Effector memory CD8-positive, alpha-beta T cell (primary cell): ENCODE measurements around the gene EPG5.

Source experiments
- ATAC-seq: fragments of 150-1000 bp; cut with Tn5 transposase; replicated peaks from 2 replicates; pipeline ENCODE4 v1.10.0; 2021; ENCODE audit warnings: mild to moderate bottlenecking, moderate library complexity
- DNase-seq, 3 experiments: peaks; one replicate each; pipeline ENCODE4 v3.0.0; 2021
- H3K27ac Mint-ChIP-seq, 2 donors: one replicate each; pipeline ENCODE4 v1.8.0; 2022; ENCODE audit warnings: mild to moderate bottlenecking in 2 of 2, mixed read lengths in 2 of 2, moderate library complexity in 2 of 2
- H3K27me3 Mint-ChIP-seq, 2 donors: one replicate each; pipeline ENCODE4 v1.8.0; 2022; ENCODE audit warnings: mixed read lengths in 2 of 2
- H3K36me3 Mint-ChIP-seq: one replicate; pipeline ENCODE4 v1.8.0; 2022; ENCODE audit warnings: mild to moderate bottlenecking, moderate library complexity, mixed read lengths; ENCODE audit not compliant: insufficient read depth
- H3K4me1 Mint-ChIP-seq, 2 donors: one replicate each; pipeline ENCODE4 v1.8.0; 2022; ENCODE audit warnings: low read depth in 2 of 2, mixed read lengths in 2 of 2
- H3K4me3 Mint-ChIP-seq, 2 donors: one replicate each; pipeline ENCODE4 v1.8.0; 2022; ENCODE audit warnings: mild to moderate bottlenecking in 2 of 2, mixed read lengths in 2 of 2, moderate library complexity in 2 of 2
- H3K9me3 Mint-ChIP-seq, 2 donors: one replicate each; pipeline ENCODE4 v1.8.0; 2022; ENCODE audit warnings: mixed read lengths in 2 of 2
- total RNA-seq, 9 experiments: gene quantifications; one replicate each; lab custom pipeline; 2026; lab: John Stamatoyannopoulos, UW

Gene EPG5
- 54.2 to 206 (median 96.9) reads per million in 9 experiments for total RNA-seq

GRCh38 chr18:45967007-45967706 is at the start of gene EPG5:
EPG5 (minus strand) TSS chr18:45967329; CDS start chr18:45967239, 90 bp downstream.
- peak; percentile 79 to 81 (median 80) for DNase-seq

GRCh38 chr18:46013484-46014189 is 46.5 kb upstream of the EPG5 start:
- H3K9me3 Mint-ChIP-seq, result no peaks in the 10 kb centered on the region
- peak overlapping the region in 1 of 2 donors; percentile 48 for H3K27ac Mint-ChIP-seq
- no peak for ATAC-seq

More at GRCh38 chr18:45967007-45967706, at the start of gene EPG5:
- peaks cover 28 to 42% of the 10 kb centered on the region in 2 donors for H3K4me1 Mint-ChIP-seq
- peak within 1 kb of the TSS; percentile 89 to 96 for H3K27ac Mint-ChIP-seq
- ATAC-seq, result peak; percentile 69
- H3K9me3 Mint-ChIP-seq, result no peaks in the 10 kb centered on the region
- H3K36me3 Mint-ChIP-seq, result peaks cover 32% of the 10 kb centered on the region
- H3K4me3 Mint-ChIP-seq, result peak within 1 kb of the TSS; percentile 88 to 98
- H3K27me3 Mint-ChIP-seq, result no peaks in the 10 kb centered on the region

GRCh38 chr18:46010676-46011075 is 43.5 kb upstream of the EPG5 start:
- peaks cover 2 to 12% of the 10 kb centered on the region in 2 donors for H3K4me1 Mint-ChIP-seq
- H3K4me3 Mint-ChIP-seq, result no peak overlapping the region
- no peak for DNase-seq
- no peak for ATAC-seq
- no peak overlapping the region for H3K27ac Mint-ChIP-seq
- no peaks in the 10 kb centered on the region for H3K9me3 Mint-ChIP-seq
- peaks cover 4% of the 10 kb centered on the region for H3K36me3 Mint-ChIP-seq
- no peaks in the 10 kb centered on the region for H3K27me3 Mint-ChIP-seq

More at GRCh38 chr18:46013484-46014189, 46.5 kb upstream of the EPG5 start:
- DNase-seq, result no peak
- Mint-ChIP-seq H3K4me1 (peaks cover 2 to 12% of the 10 kb centered on the region in 2 donors), H3K27me3 (no peaks in the 10 kb centered on the region), H3K4me3 (no peak overlapping the region), H3K36me3 (peaks cover 4% of the 10 kb centered on the region)

GRCh38 chr18:46010050-46010449 is 42.9 kb upstream of the EPG5 start:
- H3K36me3 Mint-ChIP-seq, result peaks cover 4% of the 10 kb centered on the region
- ATAC-seq (no peak), DNase-seq (no peak)
- no peaks in the 10 kb centered on the region for H3K9me3 Mint-ChIP-seq
- H3K4me1 Mint-ChIP-seq, result peaks cover 2 to 12% of the 10 kb centered on the region in 2 donors
- H3K4me3 Mint-ChIP-seq, result no peak overlapping the region
- H3K27ac Mint-ChIP-seq, result no peak overlapping the region
- no peaks in the 10 kb centered on the region for H3K27me3 Mint-ChIP-seq

- no peak for DNase-seq
- H3K9me3 Mint-ChIP-seq, result no peaks in the 10 kb centered on the region
- ATAC-seq, result peak; percentile 19
- H3K4me3 Mint-ChIP-seq, result no peak overlapping the region
- H3K27ac Mint-ChIP-seq, result no peak overlapping the region
- no peaks in the 10 kb centered on the region for H3K27me3 Mint-ChIP-seq
- H3K4me1 Mint-ChIP-seq, result peaks cover 0 to 12% of the 10 kb centered on the region in 2 donors
- peaks cover 4% of the 10 kb centered on the region for H3K36me3 Mint-ChIP-seq
Observed at GRCh38 chr18:46009125-46009840, 42.2 kb upstream of the EPG5 start.

GRCh38 chr18:46008531-46008930 is 41.4 kb upstream of the EPG5 start:
- Mint-ChIP-seq H3K4me3 (no peak overlapping the region), H3K27ac (no peak overlapping the region), H3K27me3 (no peaks in the 10 kb centered on the region), H3K36me3 (peaks cover 4% of the 10 kb centered on the region), H3K9me3 (no peaks in the 10 kb centered on the region), H3K4me1 (peaks cover 0 to 5% of the 10 kb centered on the region in 2 donors)
- no peak for DNase-seq
- ATAC-seq, result no peak

GRCh38 chr18:46007165-46007564 is 40.0 kb upstream of the EPG5 start:
- no peaks in the 10 kb centered on the region for H3K9me3 Mint-ChIP-seq
- H3K4me3 Mint-ChIP-seq, result no peak overlapping the region
- H3K27me3 Mint-ChIP-seq, result no peaks in the 10 kb centered on the region
- H3K36me3 Mint-ChIP-seq, result peaks cover 4% of the 10 kb centered on the region
- ATAC-seq (no peak), DNase-seq (no peak)
- peaks cover 2 to 6% of the 10 kb centered on the region in 2 donors for H3K4me1 Mint-ChIP-seq
- H3K27ac Mint-ChIP-seq, result no peak overlapping the region

GRCh38 chr18:46002934-46003333 is 35.8 kb upstream of the EPG5 start:
- ATAC-seq (peak; percentile 35), DNase-seq (no peak)
- H3K9me3 Mint-ChIP-seq, result no peaks in the 10 kb centered on the region
- no peaks in the 10 kb centered on the region for H3K27me3 Mint-ChIP-seq
- H3K4me1 Mint-ChIP-seq, result peaks cover 15 to 25% of the 10 kb centered on the region in 2 donors
- H3K36me3 Mint-ChIP-seq, result no peaks in the 10 kb centered on the region
- peak overlapping the region in 1 of 2 donors; percentile 24 for H3K27ac Mint-ChIP-seq
- H3K4me3 Mint-ChIP-seq, result no peak overlapping the region

GRCh38 chr18:46001892-46002291 is 34.8 kb upstream of the EPG5 start:
- Mint-ChIP-seq H3K4me1 (peaks cover 21 to 29% of the 10 kb centered on the region in 2 donors), H3K4me3 (no peak overlapping the region), H3K27ac (peak overlapping the region in 1 of 2 donors; percentile 54), H3K27me3 (no peaks in the 10 kb centered on the region), H3K9me3 (no peaks in the 10 kb centered on the region), H3K36me3 (no peaks in the 10 kb centered on the region)
- no peak for ATAC-seq
- DNase-seq, result no peak

- H3K9me3 Mint-ChIP-seq, result no peaks in the 10 kb centered on the region
- H3K27ac Mint-ChIP-seq, result peak overlapping the region in 1 of 2 donors; percentile 42
- no peaks in the 10 kb centered on the region for H3K36me3 Mint-ChIP-seq
- H3K4me3 Mint-ChIP-seq, result no peak overlapping the region
- ATAC-seq (no peak), DNase-seq (no peak)
- H3K27me3 Mint-ChIP-seq, result no peaks in the 10 kb centered on the region
- peaks cover 21 to 29% of the 10 kb centered on the region in 2 donors for H3K4me1 Mint-ChIP-seq
Observed at GRCh38 chr18:46001074-46001473, 33.9 kb upstream of the EPG5 start.

- Mint-ChIP-seq H3K27ac (peak overlapping the region; percentile 81 to 91), H3K27me3 (no peaks in the 10 kb centered on the region), H3K4me3 (no peak overlapping the region), H3K36me3 (no peaks in the 10 kb centered on the region), H3K9me3 (no peaks in the 10 kb centered on the region), H3K4me1 (peaks cover 21 to 29% of the 10 kb centered on the region in 2 donors)
- DNase-seq (no peak), ATAC-seq (no peak)
Observed at GRCh38 chr18:45999536-45999935, 32.4 kb upstream of the EPG5 start.

- Mint-ChIP-seq H3K27ac (peak overlapping the region; percentile 81 to 91), H3K4me3 (peak overlapping the region; percentile 39 to 41), H3K27me3 (no peaks in the 10 kb centered on the region), H3K36me3 (no peaks in the 10 kb centered on the region), H3K9me3 (no peaks in the 10 kb centered on the region), H3K4me1 (peaks cover 21 to 29% of the 10 kb centered on the region in 2 donors)
- DNase-seq (no peak), ATAC-seq (peak; percentile 79)
Observed at GRCh38 chr18:45998244-45998643, 31.1 kb upstream of the EPG5 start.

- H3K4me1 Mint-ChIP-seq, result peaks cover 20 to 26% of the 10 kb centered on the region in 2 donors
- no peaks in the 10 kb centered on the region for H3K36me3 Mint-ChIP-seq
- H3K27ac Mint-ChIP-seq, result peak overlapping the region; percentile 81 to 91
- H3K9me3 Mint-ChIP-seq, result no peaks in the 10 kb centered on the region
- H3K4me3 Mint-ChIP-seq, result peak overlapping the region; percentile 39 to 41
- no peaks in the 10 kb centered on the region for H3K27me3 Mint-ChIP-seq
- peak; percentile 69 for ATAC-seq
- peak in 2 of 3 experiments; percentile 1 to 3 for DNase-seq
Observed at GRCh38 chr18:45997700-45998151, 30.6 kb upstream of the EPG5 start.
